Measurements from ENCODE around the gene DDX5. TPM values are rescaled to one million over a fixed set of nuclear protein-coding genes. Genes with fewer than 3 reads are reported as not detected.
"Not testable (repeated sequence)": the region's sequence is repeated elsewhere in the genome, so short reads cannot be mapped to it uniquely, and the experiment has no call there.

DDX5 gene
- total RNA-seq, 1 donor from 2014 or later = 771 TPM

- Mint-ChIP-seq H3K9me3 (ENCODE audit: unreplicated experiment) (no peaks in the 10 kb centered on the region), H3K4me1 (ENCODE audit: unreplicated experiment) (peaks cover 2% of the 10 kb centered on the region), H3K27me3 (ENCODE audit: unreplicated experiment) (no peaks in the 10 kb centered on the region), H3K27ac (ENCODE audit: unreplicated experiment) (no peak overlapping the region), H3K4me3 (ENCODE audit: unreplicated experiment) (no peak overlapping the region), H3K36me3 (ENCODE audit: low read depth, unreplicated experiment) (no peaks in the 10 kb centered on the region)
- TF ChIP-seq CTCF (IDR thresholded peaks at IDR 0.05; ENCODE audit: unreplicated experiment) = no peak
- no peak for DNase-seq (ENCODE audit: low spot score)
These were observed 33.5 kb downstream of the DDX5 start for GRCh38 chr17:64472564-64472963.

- no peak for TF ChIP-seq CTCF (IDR thresholded peaks at IDR 0.05; ENCODE audit: unreplicated experiment)
- peaks cover 1% of the 10 kb centered on the region for H3K36me3 Mint-ChIP-seq (ENCODE audit: low read depth, unreplicated experiment)
- no peak for DNase-seq (ENCODE audit: low spot score)
- peaks cover 2% of the 10 kb centered on the region for H3K4me1 Mint-ChIP-seq (ENCODE audit: unreplicated experiment)
- no peak overlapping the region for H3K4me3 Mint-ChIP-seq (ENCODE audit: unreplicated experiment)
- H3K27me3 Mint-ChIP-seq (ENCODE audit: unreplicated experiment) = no peaks in the 10 kb centered on the region
- no peak overlapping the region for H3K27ac Mint-ChIP-seq (ENCODE audit: unreplicated experiment)
- H3K9me3 Mint-ChIP-seq (ENCODE audit: unreplicated experiment) = no peaks in the 10 kb centered on the region
These were observed 34.6 kb downstream of the DDX5 start for GRCh38 chr17:64471440-64471839.

GRCh38 chr17:64470625-64471024, 35.5 kb downstream of the DDX5 start:
- no peak for TF ChIP-seq CTCF (IDR thresholded peaks at IDR 0.05; ENCODE audit: unreplicated experiment)
- peaks cover 4% of the 10 kb centered on the region for H3K36me3 Mint-ChIP-seq (ENCODE audit: low read depth, unreplicated experiment)
- H3K4me1 Mint-ChIP-seq (ENCODE audit: unreplicated experiment) = peaks cover 2% of the 10 kb centered on the region
- no peak overlapping the region for H3K4me3 Mint-ChIP-seq (ENCODE audit: unreplicated experiment)
- DNase-seq (ENCODE audit: low spot score) = no peak
- H3K9me3 Mint-ChIP-seq (ENCODE audit: unreplicated experiment) = no peaks in the 10 kb centered on the region
- H3K27me3 Mint-ChIP-seq (ENCODE audit: unreplicated experiment) = no peaks in the 10 kb centered on the region
- H3K27ac Mint-ChIP-seq (ENCODE audit: unreplicated experiment) = peak overlapping the region; percentile 48

- H3K36me3 Mint-ChIP-seq (ENCODE audit: low read depth, unreplicated experiment); H3K4me1 Mint-ChIP-seq (ENCODE audit: unreplicated experiment); H3K9me3 Mint-ChIP-seq (ENCODE audit: unreplicated experiment); H3K4me3 Mint-ChIP-seq (ENCODE audit: unreplicated experiment); DNase-seq (ENCODE audit: low spot score); H3K27me3 Mint-ChIP-seq (ENCODE audit: unreplicated experiment); H3K27ac Mint-ChIP-seq (ENCODE audit: unreplicated experiment): not testable (repeated sequence)
These were observed 39.3 kb downstream of the DDX5 start for GRCh38 chr17:64466834-64467233.

- no peak for TF ChIP-seq CTCF (IDR thresholded peaks at IDR 0.05; ENCODE audit: unreplicated experiment)
- no peak for DNase-seq (ENCODE audit: low spot score)
- Mint-ChIP-seq H3K4me1 (ENCODE audit: unreplicated experiment) (peaks cover 11% of the 10 kb centered on the region), H3K36me3 (ENCODE audit: low read depth, unreplicated experiment) (peaks cover 4% of the 10 kb centered on the region), H3K27ac (ENCODE audit: unreplicated experiment) (no peak overlapping the region), H3K9me3 (ENCODE audit: unreplicated experiment) (no peaks in the 10 kb centered on the region), H3K4me3 (ENCODE audit: unreplicated experiment) (peak overlapping the region; percentile 34), H3K27me3 (ENCODE audit: unreplicated experiment) (no peaks in the 10 kb centered on the region)
These were observed 39.9 kb downstream of the DDX5 start for GRCh38 chr17:64466019-64466735.

All from endothelial cell (in vitro differentiated cells).